HG03565 (cell line): ENCODE measurements around the gene PIK3AP1.
"Not testable (repeated sequence)": the region's sequence is repeated elsewhere in the genome, so short reads cannot be mapped to it uniquely, and the experiment has no call there.

Source experiments
- ATAC-seq: cut with Tn5 transposase; IDR thresholded peaks from one replicate; pipeline ENCODE4 v1.9.1; 2021; ENCODE audit warnings: mild to moderate bottlenecking, moderate library complexity; ENCODE audit not compliant: unreplicated experiment

Gene PIK3AP1

DNA sequence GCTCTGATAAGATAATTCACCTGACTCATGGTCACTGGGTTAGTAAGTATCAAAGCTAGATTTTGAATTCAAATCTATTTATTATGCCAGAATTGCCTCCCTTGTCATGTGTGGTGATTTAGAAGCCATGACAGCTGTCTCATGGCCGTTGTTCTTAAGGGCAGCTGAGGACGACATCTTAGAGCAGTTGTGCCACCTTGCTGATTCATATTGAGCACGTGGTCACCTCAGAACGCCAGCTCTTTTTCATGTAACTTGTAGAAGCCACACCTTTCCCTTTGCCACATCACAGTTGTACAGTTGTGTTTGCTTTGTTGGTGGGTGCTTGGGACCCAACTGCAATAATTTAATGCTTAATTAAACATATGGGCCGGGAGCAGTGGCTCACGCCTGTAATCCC, 4.3 kb upstream of the PIK3AP1 start:
- no peak for ATAC-seq

GRCh38 chr10:96721207-96721572, 876 bp upstream of the PIK3AP1 start:
- ATAC-seq = no peak

DNA sequence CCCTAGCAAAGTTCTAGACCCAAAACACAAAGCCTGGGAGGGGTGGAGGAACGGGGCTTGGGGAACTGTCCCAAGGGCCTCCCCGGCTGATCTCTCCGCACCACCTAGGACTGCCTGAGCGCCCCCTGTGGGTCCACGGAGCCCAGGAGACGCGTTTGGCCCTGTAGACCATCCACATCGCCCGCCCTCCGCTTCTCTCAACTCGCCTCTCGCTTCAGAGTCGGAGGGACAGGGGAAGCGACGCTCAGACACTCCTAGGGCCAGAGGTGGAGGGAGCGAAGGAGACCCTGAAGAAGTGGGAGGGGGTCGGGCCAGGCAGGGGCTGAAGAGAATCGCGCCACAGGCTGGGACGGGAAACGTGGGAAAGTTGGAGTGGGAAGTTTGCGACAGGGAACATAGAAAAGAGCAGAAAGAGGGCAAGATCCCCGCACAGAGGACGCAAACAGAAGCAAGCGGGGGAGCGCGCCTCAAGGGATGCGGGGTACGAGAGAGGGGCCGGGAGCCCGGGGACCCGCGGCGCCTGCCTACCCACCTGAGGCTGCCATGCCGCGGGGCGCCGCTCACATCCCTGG, 378 bp downstream of the PIK3AP1 start:
- ATAC-seq = no peak

DNA sequence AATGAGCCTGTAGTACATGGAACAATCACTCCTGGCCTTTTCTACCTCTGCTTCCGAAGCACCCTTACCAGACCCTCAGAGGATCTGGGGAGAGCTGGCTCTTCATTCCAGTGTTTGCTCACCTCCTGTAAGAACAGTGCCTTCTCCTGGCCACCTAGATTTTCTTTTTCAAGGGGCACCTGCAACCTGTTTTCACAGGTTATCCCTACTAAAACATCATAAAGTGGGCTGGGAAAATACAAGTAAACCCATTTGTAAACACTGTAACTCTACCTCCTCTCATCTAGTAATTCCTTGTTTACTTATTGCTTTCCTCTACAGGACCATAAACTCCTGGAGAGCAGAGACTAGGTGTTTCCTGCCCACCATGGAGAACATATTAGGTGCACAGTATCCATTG, 1.1 kb downstream of the PIK3AP1 start:
- no peak for ATAC-seq

- ATAC-seq = no peak
Measured at GRCh38 chr10:96718304-96718990, 1.9 kb downstream of the PIK3AP1 start.

- ATAC-seq = no peak
Measured at GRCh38 chr10:96716390-96716789, 3.9 kb downstream of the PIK3AP1 start.

DNA sequence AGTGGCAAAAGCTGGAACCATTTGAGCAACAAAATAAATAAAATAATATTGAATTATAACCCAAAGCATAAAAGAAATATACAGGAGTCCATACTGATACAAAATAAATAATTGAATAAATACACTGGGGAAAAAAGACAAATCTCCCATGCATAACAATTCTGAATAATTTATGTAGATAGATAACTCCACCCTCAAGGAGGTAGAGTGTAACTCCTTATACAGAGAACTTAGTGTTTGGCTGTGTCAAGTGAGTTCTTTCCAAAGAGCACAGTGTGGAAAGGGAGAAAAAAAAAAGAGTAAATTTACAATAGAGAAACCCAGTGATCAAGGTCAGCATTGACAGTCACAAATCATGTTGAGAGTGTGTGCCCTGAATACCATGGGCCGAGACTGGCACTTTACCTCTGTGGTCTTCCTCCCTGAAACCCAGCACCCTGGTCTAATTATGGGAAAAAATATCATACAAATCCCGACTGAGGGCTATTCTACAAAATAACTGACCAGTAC, 5.5 kb downstream of the PIK3AP1 start:
- ATAC-seq = no peak

DNA sequence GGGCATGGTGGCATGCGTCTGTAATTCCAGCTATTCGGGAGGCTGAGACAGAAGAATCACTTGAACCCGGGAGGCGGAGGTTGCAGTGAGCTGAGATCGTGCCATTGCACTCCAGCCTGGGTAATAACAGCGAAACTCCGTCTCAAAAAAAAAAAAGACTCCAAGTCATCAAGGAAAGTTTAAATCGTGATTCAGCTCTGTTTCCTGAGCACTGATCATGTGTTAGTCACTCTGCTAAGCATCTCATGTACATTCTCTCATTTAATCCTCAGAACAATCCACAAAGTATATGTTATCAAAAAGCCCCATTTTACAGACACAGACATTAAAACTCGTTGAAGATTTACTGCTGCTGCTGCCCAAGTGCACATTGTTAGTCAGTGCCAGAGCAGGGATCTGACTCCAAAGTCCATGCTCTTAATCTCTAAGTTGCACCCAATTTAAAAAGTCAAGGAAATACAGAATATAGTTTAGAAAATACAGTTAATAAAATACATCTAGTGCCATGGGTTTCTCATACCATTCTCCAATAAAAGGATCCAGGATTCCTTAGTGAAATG, 6.2 kb downstream of the PIK3AP1 start:
- ATAC-seq = no peak

DNA sequence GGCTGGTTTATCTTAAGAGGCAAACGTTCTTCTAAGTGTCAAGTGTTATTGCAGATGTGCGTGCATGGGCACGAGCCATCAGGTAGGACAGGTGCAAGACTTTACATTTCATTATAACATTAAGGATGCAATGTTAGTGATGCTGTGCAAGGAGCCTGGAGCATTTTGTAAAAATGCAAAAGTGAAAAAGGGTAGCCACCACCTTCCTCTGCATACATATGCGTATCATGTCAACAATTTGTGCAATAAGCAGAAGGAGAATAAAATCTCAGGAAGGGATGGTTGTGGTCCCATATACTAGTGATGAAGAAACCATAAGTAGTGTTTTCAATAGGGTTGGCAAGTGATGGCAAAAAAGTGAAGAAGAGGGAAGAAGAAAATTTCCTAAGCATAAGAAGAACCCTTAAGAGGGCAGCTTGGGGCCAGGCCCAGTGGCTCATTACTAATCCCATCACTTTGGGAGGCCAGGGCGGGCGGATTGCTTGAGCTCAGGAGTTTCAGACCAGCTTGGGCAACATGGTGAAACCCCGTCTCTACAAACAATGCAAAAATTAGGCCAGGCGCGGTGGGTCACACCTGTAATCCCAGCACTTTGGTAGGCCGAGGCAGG, 7.5 kb downstream of the PIK3AP1 start:
- ATAC-seq = no peak

GRCh38 chr10:96711048-96711728, 9.1 kb downstream of the PIK3AP1 start:
- ATAC-seq = no peak

GRCh38 chr10:96709525-96709924, 10.8 kb downstream of the PIK3AP1 start:
- ATAC-seq = no peak

DNA sequence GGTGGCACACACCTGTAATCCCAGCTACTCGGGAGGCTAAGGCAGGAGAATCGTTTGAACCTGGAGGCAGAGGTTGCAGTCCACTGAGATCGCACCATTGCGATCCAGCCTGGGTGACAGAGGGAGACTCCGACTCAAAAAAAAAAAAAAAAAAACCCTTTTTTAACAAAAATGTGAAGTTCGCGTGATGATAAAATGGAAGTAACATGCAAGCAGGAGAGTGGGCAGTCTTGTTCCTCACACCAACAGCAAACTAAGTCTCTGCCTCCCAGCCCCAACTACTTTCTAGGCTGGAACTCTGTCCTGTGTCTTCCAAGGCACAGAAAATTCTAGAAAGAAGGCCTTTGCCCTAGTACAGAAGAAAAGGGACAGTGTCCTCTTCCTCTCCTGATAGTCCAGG, 11.3 kb downstream of the PIK3AP1 start:
- no peak for ATAC-seq

DNA sequence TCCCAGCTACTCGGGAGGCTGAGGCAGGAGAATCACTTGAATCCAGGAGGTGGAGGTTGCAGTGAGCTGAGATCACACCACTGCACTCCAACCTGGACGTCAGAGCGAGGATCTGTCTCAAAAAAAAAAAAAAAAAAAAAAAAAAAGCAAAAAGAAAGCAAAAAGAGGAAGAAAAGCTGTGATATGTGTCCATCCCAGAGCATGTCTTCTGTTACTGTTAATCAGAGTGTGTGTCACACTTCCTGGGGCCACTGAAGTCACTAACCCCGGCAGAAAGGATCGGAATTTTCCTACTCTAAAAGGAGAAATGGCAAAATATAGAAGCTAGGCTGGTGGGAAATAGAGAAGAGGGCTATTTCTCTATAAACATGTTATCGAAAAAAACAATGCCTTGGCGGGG, 11.9 kb downstream of the PIK3AP1 start:
- ATAC-seq = no peak

GRCh38 chr10:96706331-96706853, 13.9 kb downstream of the PIK3AP1 start:
- ATAC-seq = no peak

GRCh38 chr10:96705134-96705533, 15.2 kb downstream of the PIK3AP1 start:
- ATAC-seq = no peak

GRCh38 chr10:96704563-96704962, 15.8 kb downstream of the PIK3AP1 start:
- no peak for ATAC-seq

GRCh38 chr10:96703358-96703757, 17.0 kb downstream of the PIK3AP1 start:
- peak; percentile 26 for ATAC-seq

- ATAC-seq = no peak
Measured at GRCh38 chr10:96701265-96701664, 19.0 kb downstream of the PIK3AP1 start.

DNA sequence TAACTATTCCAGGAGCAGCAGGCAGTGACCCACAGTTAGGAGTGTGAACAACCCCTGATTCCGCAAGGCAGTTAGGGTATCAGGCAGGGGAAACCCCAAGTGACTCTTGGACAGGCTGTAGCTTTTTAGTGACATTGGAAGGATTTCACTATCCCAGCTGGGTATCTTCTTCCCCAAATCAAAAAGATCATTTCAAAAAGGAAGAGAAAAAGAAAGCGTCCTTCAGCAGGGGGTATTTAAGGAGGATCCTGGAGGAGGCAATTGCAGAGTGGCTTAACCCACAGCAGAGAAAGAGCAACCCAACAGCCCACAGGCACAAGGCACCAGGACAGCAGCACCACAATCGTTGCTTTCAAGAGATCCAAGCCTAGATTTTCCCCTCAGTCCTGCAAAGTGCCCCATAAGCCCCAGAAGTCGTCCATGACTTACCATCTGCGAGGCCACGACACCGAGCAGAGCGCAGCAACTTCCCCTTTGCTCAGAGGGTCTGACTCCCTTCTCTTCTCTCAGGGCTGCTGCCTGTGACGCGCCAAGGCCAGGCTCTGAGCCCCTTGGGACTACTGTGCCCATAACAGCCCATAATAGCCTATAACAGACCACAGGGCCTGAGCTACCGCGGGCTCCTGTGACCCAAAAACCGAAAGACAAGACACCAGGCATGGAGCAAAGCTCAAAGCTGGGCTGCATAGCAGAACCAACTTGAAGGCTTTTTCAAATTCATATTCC, 19.8 kb downstream of the PIK3AP1 start:
- ATAC-seq = peak; percentile 58

DNA sequence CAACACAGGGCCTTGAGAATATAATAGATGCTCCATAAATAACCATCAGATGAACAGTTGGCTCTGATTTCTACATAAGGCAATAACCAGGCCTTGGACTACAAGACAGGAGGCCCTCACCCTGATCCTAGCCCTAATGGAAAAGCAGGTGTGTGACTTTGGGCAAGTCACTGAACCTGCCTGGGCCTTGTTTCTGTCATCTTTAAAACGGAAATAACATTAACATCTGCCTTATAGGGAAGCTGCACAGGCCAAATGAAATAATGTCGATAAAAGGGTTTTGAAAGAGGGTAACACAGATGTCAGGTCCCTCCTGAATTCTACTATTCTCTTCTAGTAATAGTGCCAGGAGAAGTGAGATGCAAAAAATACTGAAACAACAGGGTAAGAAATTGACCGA, 20.7 kb downstream of the PIK3AP1 start:
- no peak for ATAC-seq

GRCh38 chr10:96698305-96698704, 22.0 kb downstream of the PIK3AP1 start:
- ATAC-seq = not testable (repeated sequence)
